ENCODE data around the gene FCRLB.
"Not testable (repeated sequence)": the region's sequence is repeated elsewhere in the genome, so short reads cannot be mapped to it uniquely, and the experiment has no call there.

Gene FCRLB

GRCh38 chr1:161719325-161719611 lies 2.1 kb upstream of the FCRLB start:
- no peak for DNase-seq (ENCODE audit: low spot score)

GRCh38 chr1:161720422-161720821 lies 922 bp upstream of the FCRLB start:
- DNase-seq (ENCODE audit: low spot score) = no peak

- no peak for DNase-seq (ENCODE audit: low spot score)
These were observed 497 bp downstream of the FCRLB start for GRCh38 chr1:161721738-161722343.

GRCh38 chr1:161722406-161722805 lies 1.1 kb downstream of the FCRLB start:
- DNase-seq (ENCODE audit: low spot score) = no peak

- no peak for DNase-seq (ENCODE audit: low spot score)
These were observed 2.3 kb downstream of the FCRLB start for GRCh38 chr1:161723459-161724141.

GRCh38 chr1:161725258-161725907 lies 4.0 kb downstream of the FCRLB start:
- DNase-seq (ENCODE audit: low spot score) = not testable (repeated sequence)

GRCh38 chr1:161725908-161726472 lies 4.6 kb downstream of the FCRLB start:
- peak; percentile 10 for DNase-seq (ENCODE audit: low spot score)

GRCh38 chr1:161726473-161727255 lies 5.3 kb downstream of the FCRLB start:
- peak; percentile 40 for DNase-seq (ENCODE audit: low spot score)

- DNase-seq (ENCODE audit: low spot score) = no peak
These were observed 6.0 kb downstream of the FCRLB start for GRCh38 chr1:161727256-161727924.

GRCh38 chr1:161728376-161729226 lies 7.3 kb downstream of the FCRLB start:
- no peak for DNase-seq (ENCODE audit: low spot score)

GRCh38 chr1:161730050-161730564 lies 8.8 kb downstream of the FCRLB start:
- DNase-seq (ENCODE audit: low spot score) = no peak

- no peak for DNase-seq (ENCODE audit: low spot score)
These were observed 9.9 kb downstream of the FCRLB start for GRCh38 chr1:161731241-161731640.

GRCh38 chr1:161731981-161732718 lies 10.8 kb downstream of the FCRLB start:
- DNase-seq (ENCODE audit: low spot score) = no peak

GRCh38 chr1:161733526-161733925 lies 12.2 kb downstream of the FCRLB start:
- no peak for DNase-seq (ENCODE audit: low spot score)

GRCh38 chr1:161735837-161736236 lies 14.5 kb downstream of the FCRLB start:
- DNase-seq (ENCODE audit: low spot score) = no peak

GRCh38 chr1:161736335-161736969 lies 15.1 kb downstream of the FCRLB start:
- DNase-seq (ENCODE audit: low spot score) = no peak

GRCh38 chr1:161737625-161738024 lies 16.3 kb downstream of the FCRLB start:
- DNase-seq (ENCODE audit: low spot score) = no peak

GRCh38 chr1:161738627-161739287 lies 17.4 kb downstream of the FCRLB start:
- peak; percentile 51 for DNase-seq (ENCODE audit: low spot score)

All from globus pallidus (tissue), 1 donor.